Motor neuron (in vitro differentiated cells): Measurements from ENCODE around the gene NAA38. TPM values are rescaled to one million over a fixed set of nuclear protein-coding genes. Genes with fewer than 3 reads are reported as not detected.

Experiments used
- ATAC-seq, 8 experiments: fragments of 200-7000 bp; cut with Tn5 transposase; replicated peaks in 6 of 8; 2 replicates each; pipeline ENCODE4 v1.8.0; 2021; ENCODE audit warnings: mild to moderate bottlenecking in 8 of 8, moderate library complexity in 8 of 8
- H3K27ac ChIP-seq, 2 donors: fragments of 250-450 bp; sonication (Bioruptor Pico); 2 replicates each; pipeline ENCODE4 v1.9.0; 2021; ENCODE audit warnings: antibody characterized with exemption in 2 of 2, mild to moderate bottlenecking in 2 of 2, moderate library complexity in 1 of 2
- H3K4me1 ChIP-seq, 2 donors: fragments of 250-450 bp; sonication (Bioruptor Pico); replicated peaks in 1 of 2; 2 replicates each; pipeline ENCODE4 v1.6.1; 2021; ENCODE audit warnings: antibody characterized with exemption in 2 of 2, mild to moderate bottlenecking in 2 of 2, moderate library complexity in 1 of 2
- H3K4me3 ChIP-seq, 5 donors: fragments of 250-450 bp; sonication (Bioruptor Pico); 2 replicates each; pipeline ENCODE4 v1.9.0; 2021; ENCODE audit warnings: antibody characterized with exemption in 5 of 5, mild to moderate bottlenecking in 5 of 5, moderate library complexity in 4 of 5
- WGBS, 10 experiments: fragments of 450-650 bp; shearing (Covaris generic); methylation state at CpG; one replicate each; pipeline ENCODE4 v1.0.0; 2022; 5-methylcytosine and 5-hydroxymethylcytosine counted together
- in situ Hi-C, 9 experiments: fragments of 400-800 bp; cut with MboI; loops; one replicate each; pipeline ENCODE4 v1.15.0; 2021; ENCODE audit warnings: low sequenced_read_pairs in 9 of 9, low pct_unique_long_range_greater_than_20kb in 2 of 9; ENCODE audit not compliant: unreplicated experiment in 9 of 9
- total RNA-seq, 8 experiments: library from RNA; unstranded; fragments of 300-600 nt; gene quantifications; 2 replicates each; pipeline versions ENCODE4 v1.2.3 to v1.2.4, GENCODE V29; 2022

Gene NAA38
- total RNA-seq, 8 experiments from 2014 or later = 105 to 221 (median 145) TPM

DNA sequence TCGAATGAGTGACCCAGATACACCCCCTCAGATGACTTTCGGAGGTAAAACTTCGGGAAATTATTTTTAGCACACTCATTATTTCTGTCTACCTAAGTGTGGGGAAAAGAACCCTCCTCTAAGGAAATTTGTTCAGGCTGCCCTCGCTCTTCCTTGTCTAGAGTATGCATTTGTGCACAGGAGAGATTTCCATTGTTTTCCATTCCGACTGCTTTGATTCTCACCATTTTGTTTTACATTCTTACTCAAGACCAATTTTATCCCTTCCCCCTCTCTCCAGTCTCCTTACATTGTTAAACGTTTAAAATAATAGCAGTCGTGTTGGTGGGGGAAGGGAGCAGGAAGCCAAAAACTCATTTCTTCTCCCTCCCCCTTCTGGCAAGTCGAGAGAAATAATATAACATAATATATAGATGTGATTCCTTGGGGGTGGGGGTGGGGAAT lies 29.7 kb upstream of the NAA38 start:
- Histone ChIP-seq H3K4me3 (peak overlapping the region; percentile 51 to 99 (median 93)), H3K4me1 (peaks cover 26 to 36% of the 10 kb centered on the region in 2 donors), H3K27ac (peak overlapping the region; percentile 84 to 99)
- peak in 2 of 8 experiments; percentile 1 to 12 for ATAC-seq
- 0 to 4% (median 2%) methylated on average over 4 to 8 of the region's 8 CpGs for WGBS, 10 experiments
- in situ Hi-C loops = no loop called here

DNA sequence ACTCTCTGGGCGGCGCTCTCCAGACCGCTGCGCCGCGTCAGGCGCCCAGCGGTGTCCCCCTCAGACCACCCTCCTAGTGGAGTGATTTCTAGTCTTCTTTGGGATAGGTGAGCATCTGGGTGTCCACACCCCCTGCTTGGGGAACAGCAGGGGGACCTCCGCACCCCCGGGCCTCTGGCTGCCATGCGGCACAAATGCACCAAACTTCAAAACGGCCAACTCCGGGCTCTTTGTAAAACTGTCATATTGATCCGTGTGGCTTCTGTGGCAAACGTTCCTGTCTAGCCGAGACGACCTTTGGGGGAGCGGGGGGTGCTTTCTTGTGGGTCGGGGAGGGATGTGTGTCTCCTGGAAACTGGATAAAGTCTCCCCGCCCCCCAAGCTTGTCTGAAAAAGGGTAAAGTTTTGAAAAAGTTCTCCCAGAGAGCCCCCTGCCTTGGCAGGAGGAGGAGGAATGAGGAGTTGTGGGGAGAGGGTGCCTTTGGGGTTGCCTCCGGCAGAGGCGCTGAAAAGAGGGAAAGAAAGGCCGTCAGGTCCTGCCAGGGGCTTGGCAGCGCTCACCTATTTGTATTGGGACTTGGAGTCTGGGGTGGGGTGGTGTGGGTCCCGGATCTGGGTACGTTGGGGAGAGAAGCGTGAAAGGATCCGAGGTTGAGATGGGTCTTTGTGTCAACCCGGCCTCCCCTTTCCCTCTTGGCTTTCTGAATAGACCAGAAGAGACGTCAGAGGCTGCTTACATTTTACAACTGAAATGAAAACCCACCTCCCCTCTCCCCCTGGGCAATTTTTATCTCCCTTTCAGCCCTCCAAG lies 29.1 kb upstream of the NAA38 start:
- Histone ChIP-seq H3K27ac (peak overlapping the region; percentile 84 to 99), H3K4me1 (peaks cover 26 to 40% of the 10 kb centered on the region in 2 donors), H3K4me3 (peak overlapping the region; percentile 51 to 99 (median 93))
- peak in 1 of 8 experiments; percentile 2 for ATAC-seq
- in situ Hi-C loops = no loop called here
- WGBS, 10 experiments = 0% methylated on average over 1 to 4 of the region's 30 CpGs; no CpG with 5 or more reads in 5 of the 10 experiments

DNA sequence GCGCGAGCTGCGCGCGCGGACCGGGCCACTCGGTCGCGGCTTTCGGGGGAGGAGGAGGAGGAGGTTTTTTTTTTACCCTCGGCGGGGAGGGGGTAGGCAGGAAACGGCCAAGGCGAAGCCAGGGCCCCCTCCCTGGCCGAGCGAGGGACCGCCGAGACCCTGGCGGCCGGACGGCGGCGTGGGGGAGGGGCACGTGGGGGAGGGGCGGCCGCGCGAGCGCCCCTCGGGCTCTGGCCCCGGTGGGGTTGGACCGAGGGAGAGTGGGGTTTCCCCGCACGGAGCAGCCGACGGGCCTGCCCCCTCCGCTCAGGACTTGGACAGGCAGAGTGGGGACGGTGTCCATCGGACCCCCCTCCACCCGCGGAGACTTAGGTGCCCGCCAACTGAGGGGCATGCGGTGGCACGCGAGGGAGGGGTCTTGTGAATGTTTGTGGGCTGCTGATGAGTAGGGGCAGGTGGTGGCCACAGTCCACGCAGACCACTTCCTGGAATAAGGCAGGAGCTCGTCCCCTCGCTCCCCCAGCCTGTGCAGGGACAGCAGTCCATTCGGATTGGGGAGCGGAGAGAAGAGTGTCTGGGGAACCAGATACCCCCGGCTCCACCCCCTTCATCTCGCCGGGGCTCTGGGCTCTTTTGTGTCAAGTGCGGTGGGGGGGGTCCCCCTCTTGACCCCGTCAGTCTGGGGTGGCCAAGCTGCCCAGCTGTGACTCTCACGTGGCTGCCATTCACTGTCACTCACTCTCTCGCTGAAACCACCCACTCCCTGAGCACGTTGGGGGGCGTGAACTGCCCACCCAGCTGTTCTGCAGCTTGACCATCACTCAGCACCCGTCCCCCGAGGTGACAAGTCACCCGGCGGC lies 28.2 kb upstream of the NAA38 start:
- in situ Hi-C loops = no loop called here
- ATAC-seq = peak; percentile 0 to 67 (median 54)
- WGBS, 10 experiments = 0% methylated on average over 1 to 6 of the region's 64 CpGs; no CpG with 5 or more reads in 6 of the 10 experiments
- Histone ChIP-seq H3K27ac (peak overlapping the region; percentile 84 to 99), H3K4me3 (peak overlapping the region; percentile 51 to 99 (median 93)), H3K4me1 (peaks cover 26 to 40% of the 10 kb centered on the region in 2 donors)

- Histone ChIP-seq H3K4me1 (peaks cover 23 to 42% of the 10 kb centered on the region in 2 donors), H3K27ac (peak overlapping the region; percentile 84 to 99), H3K4me3 (peak overlapping the region; percentile 51 to 99 (median 93))
- no peak for ATAC-seq
- in situ Hi-C loops = no loop called here
- WGBS, 10 experiments = 0% methylated on average over 1 of the region's 100 CpGs; no CpG with 5 or more reads in 9 of the 10 experiments
Observed at GRCh38 chr17:7884581-7885366, 27.4 kb upstream of the NAA38 start.

- in situ Hi-C loops = no loop called here
- Histone ChIP-seq H3K4me3 (peak overlapping the region; percentile 51 to 99 (median 93)), H3K27ac (peak overlapping the region; percentile 84 to 99), H3K4me1 (peaks cover 14 to 41% of the 10 kb centered on the region in 2 donors)
- WGBS, 10 experiments = 0 to 33% (median 33%) methylated on average over 1 of the region's 3 CpGs; no CpG with 5 or more reads in 7 of the 10 experiments
- no peak for ATAC-seq
Observed at GRCh38 chr17:7883781-7884386, 26.5 kb upstream of the NAA38 start.

DNA sequence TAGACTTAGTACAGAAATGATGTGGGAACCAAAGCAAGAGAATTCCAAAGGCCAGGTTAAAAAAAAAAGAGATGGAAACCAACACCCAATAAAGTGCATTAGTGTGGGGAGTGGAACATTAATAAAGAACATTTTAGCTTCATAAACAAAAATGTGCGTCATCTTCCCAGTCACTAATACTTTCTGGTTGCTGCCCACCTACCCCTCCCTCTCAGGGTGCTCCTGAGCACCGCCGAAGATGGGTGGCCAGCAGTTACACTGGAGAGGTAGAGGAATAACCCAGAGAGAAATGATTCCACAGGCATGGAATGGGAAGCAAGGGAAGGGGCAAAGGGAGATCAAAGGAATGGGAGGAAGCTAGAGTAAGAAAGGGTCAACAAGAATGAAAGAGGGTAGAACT lies 25.3 kb upstream of the NAA38 start:
- in situ Hi-C loops = no loop called here
- Histone ChIP-seq H3K27ac (no peak overlapping the region), H3K4me1 (peaks cover 5 to 33% of the 10 kb centered on the region in 2 donors), H3K4me3 (no peak overlapping the region)
- ATAC-seq = no peak
- 43 to 100% (median 84%) methylated on average over 1 to 2 of the region's 3 CpGs; no CpG with 5 or more reads in 1 of the 10 experiments for WGBS, 10 experiments

GRCh38 chr17:7882068-7882467 lies 24.7 kb upstream of the NAA38 start:
- WGBS, 10 experiments = 65 to 100% (median 80%) methylated on average over 1 to 7 of the region's 7 CpGs; no CpG with 5 or more reads in 1 of the 10 experiments
- in situ Hi-C loops = no loop called here
- Histone ChIP-seq H3K4me3 (no peak overlapping the region), H3K27ac (no peak overlapping the region), H3K4me1 (peaks cover 5 to 33% of the 10 kb centered on the region in 2 donors)
- ATAC-seq = no peak

- WGBS, 10 experiments = 50 to 80% (median 69%) methylated on average over 3 to 7 of the region's 7 CpGs
- H3K4me3 ChIP-seq = no peak overlapping the region
- ATAC-seq = no peak
- in situ Hi-C loops = no loop called here
- H3K27ac ChIP-seq = no peak overlapping the region
- H3K4me1 ChIP-seq = peaks cover 5 to 33% of the 10 kb centered on the region in 2 donors
Observed at GRCh38 chr17:7881276-7882054, 24.1 kb upstream of the NAA38 start.

DNA sequence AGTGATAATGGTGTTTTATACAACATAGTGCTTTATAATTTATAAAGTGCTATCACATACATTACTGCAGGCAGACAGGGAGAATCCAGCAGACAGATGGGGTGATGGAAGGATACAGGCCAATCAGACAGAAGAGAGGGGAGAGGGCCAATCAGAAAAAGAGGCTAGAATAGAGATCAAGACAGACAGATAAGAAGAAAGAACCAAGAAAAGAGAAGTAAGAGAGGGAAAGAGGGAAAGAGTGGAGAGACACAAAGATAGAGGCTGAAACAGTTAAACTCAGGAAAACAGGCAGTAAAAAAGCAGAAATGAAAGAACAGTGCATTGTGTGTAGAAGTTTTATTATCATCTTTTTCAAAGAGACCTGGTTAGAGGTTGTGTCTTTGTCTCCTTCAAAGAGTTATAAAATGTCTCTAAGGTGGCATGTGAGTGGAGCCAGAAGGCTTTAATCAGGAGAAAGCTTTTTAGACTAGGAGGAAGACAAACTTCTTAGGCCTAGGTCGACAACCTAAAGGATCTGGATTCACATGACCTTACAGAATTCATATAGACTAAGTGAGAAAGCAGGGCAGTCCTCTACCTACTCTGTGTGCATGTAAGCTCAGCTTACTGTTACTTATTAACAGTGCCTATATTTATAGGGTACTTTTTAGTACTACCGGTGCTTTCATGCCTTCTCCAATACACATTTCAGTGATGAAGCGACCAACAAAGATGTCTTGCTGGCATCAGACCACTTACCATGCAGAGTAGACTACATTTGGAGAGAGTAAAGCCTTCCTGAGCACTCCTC lies 22.9 kb upstream of the NAA38 start:
- in situ Hi-C loops = no loop called here
- 0 to 100% (median 80%) methylated on average over 1 to 3 of the region's 3 CpGs; no CpG with 5 or more reads in 1 of the 10 experiments for WGBS, 10 experiments
- Histone ChIP-seq H3K27ac (no peak overlapping the region), H3K4me1 (peaks cover 5 to 33% of the 10 kb centered on the region in 2 donors), H3K4me3 (no peak overlapping the region)
- no peak for ATAC-seq

DNA sequence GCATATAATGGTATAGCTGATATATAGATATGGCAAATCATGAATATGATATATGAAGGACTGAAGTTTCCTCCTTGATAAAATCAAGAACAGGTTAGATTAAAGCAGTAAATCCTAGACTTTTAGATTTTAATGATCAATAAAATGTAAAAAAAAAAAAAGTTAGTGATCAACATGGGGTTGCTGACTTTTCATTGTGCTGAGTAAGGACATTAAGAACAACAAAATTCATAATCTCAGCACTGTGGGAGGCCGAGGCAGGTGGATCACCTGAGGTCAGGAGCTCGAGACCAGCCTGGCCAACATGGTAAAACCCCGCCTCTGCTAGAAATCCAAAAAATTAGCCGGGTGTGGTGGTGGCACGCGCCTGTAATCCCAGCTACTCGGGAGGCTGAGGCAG lies 20.9 kb upstream of the NAA38 start:
- peaks cover 5 to 27% of the 10 kb centered on the region in 2 donors for H3K4me1 ChIP-seq
- WGBS, 10 experiments = 80 to 100% (median 97%) methylated on average over 1 to 7 of the region's 7 CpGs; no CpG with 5 or more reads in 3 of the 10 experiments
- no peak for ATAC-seq
- no peak overlapping the region for H3K4me3 ChIP-seq
- no peak overlapping the region for H3K27ac ChIP-seq
- in situ Hi-C loops = no loop called here

DNA sequence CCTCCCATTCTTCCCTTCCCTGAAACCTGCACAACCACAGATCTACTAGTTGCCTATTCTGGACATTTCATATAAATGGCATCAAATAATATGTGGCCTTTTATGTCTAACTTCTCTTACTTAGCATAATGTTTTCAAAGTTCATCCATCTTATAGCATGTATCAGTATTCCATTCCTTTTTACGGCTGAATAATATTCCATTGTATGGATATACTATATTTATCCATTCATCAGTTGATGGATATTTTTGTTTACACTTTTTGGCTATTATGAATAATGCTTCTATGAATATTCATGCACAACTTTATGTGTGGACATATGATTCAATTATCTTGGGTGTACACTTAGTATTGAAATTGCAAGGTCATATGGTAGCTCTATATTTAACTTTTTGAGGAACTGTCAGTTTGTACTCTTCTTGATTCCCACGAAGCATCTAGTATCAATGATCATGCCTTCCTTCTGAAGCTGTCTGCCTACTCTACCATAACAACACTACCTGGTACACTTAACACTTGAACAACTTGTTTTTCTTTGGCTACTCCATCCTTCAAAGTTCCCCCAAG lies 18.5 kb upstream of the NAA38 start:
- ATAC-seq = peak in 3 of 8 experiments; percentile 51 to 68 (median 68)
- in situ Hi-C loops = no loop called here

More for the DNA sequence above, 18.5 kb upstream of the NAA38 start:
- no peak overlapping the region for H3K27ac ChIP-seq
- 51 to 100% (median 90%) methylated on average over 1 to 2 of the region's 2 CpGs; no CpG with 5 or more reads in 1 of the 10 experiments for WGBS, 10 experiments
- no peak overlapping the region for H3K4me3 ChIP-seq
- H3K4me1 ChIP-seq = peaks cover 0 to 13% of the 10 kb centered on the region in 2 donors
